NCI-H2171 (cell line): ENCODE results near the gene CKB.

Source experiments
- DNase-seq: peaks from one replicate; lab custom pipeline; 2025; lab: John Stamatoyannopoulos, UW

CKB gene

DNA sequence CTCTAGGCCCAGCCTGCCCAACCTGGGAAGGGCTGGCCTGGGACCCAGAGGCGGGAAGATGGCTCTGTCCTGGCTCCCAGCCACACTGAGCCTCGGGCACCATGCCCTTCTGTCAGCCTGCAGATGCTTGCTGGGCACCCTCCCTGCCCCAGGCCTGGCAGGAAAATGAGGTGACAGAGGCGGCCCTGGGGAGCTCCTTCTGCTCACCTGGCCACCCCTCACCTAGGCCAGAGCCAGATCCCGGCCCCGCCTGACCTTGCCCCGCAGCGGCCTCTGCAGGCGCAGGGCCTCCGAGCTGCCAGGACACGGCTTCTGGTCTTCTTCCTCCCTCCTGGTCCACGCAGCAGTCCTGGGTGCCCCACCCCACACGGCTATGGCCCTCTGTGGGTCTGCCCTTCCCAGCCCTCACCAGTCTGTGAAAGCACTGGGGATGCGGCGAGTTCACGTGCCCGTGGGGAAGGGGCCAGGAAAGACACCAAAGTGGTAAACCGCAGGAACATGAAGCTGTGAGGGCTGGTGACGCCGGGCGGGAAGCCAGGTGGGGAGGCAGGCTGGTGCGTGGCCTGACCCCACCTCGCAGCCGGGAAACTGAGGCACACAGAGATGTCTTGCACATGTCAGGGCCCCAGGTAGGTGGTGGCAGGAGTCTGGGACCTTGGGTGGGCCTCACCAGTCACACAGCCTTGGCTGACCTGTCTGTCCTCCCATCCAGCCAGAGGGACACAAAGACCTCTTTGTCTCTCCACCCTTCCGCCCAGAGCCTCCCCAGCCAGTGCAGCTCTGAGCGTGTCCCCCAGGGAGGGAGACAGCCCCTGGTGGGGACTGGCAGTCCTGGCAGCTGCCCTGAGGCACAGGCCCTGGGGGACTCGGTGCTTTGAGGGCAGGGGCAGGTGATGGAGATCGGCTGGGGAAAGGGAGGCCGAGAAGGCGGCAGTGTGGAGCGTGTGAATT is 27.0 kb upstream of the CKB start:
- no peak for DNase-seq

DNA sequence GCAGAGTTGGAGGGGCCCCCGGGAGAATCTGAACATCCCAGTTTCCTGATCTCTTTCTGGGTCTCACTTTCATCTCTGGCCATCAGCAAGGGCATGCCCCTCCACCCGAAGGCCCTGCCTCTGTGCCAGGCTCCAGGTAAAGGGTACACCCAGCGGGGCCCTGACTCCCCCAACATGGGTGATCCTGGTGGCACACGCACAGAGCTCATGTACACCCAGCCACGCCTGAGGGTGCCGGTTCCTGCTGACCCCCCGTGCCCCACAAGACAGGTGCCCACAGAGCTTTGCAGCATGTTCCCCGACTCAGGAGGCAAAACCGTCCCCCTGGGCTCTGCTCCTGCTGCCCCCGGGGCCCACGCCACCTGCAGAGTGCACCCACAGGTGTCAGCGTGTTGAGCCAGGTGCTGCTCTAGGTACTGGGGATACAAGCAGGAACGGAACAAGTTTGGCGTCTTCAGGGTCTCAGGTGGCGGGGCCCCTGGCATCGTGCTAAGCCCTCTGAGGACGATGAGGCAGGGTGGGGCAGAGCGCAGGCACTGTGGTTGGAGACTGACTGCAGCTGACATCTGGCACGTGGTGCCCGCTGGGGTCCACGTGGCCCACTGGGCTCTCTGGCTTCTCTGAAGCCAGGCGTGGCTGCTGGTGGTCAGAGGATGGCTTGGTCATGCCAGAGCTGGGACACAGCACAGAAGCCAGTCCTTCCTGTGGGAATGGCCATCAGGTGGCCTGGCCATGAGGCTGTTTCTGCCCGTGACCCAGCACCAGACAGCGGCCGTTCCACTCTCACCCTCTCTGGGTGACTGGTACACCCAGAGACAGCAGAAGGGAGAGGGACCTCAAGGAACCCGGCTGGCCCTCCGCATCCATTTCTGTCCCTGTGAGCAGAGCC is 26.1 kb upstream of the CKB start:
- DNase-seq = no peak

DNA sequence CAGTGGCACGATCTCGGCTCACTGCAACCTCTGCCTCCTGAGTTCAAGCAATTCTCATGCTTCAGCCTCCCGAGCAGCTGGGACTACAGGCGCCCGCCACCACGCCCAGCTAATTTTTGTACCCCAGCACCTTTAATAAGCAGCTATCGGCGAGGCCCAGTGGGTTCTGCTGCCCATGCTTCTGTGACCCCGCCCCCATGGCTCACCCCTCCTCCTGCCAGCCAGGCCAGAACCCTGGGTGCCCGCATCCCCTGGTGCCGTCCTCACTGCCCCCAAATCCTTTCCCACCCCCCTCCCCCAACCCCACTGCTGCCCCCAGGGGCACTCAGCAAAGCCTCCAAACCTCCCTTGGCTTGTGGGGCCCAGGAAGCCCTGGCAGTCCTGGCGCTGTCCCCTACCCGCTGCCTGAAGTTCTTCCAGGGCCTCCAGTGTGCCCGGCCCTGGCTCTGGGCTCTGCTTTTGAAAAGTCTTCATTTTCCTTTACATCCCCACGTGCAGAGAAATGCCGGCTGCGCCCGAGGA is 25.4 kb upstream of the CKB start:
- DNase-seq = no peak

DNA sequence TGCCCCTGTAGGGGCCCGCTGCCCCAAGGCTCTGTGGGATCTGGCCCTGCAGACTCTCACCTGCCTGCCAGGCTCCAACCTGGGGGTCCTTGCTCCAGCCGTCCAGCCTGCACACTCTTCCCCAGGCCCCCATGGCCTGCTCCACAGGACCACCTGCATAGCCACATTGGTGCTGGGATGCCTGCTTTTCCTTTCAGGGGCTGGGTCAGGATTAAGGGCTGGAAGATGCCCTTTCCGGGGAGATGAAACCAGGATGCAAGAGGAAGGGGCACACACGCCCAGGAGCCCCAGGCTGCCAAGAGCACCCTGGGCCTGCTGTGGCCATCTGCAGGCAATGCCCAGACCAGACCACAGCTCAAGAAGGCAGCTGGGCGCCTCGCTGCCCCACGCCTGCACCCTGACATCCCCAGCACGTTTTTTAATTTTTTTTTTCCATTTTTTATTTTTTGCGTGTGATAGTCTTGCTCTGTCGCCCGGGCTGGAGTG is 24.9 kb upstream of the CKB start:
- DNase-seq = no peak

DNA sequence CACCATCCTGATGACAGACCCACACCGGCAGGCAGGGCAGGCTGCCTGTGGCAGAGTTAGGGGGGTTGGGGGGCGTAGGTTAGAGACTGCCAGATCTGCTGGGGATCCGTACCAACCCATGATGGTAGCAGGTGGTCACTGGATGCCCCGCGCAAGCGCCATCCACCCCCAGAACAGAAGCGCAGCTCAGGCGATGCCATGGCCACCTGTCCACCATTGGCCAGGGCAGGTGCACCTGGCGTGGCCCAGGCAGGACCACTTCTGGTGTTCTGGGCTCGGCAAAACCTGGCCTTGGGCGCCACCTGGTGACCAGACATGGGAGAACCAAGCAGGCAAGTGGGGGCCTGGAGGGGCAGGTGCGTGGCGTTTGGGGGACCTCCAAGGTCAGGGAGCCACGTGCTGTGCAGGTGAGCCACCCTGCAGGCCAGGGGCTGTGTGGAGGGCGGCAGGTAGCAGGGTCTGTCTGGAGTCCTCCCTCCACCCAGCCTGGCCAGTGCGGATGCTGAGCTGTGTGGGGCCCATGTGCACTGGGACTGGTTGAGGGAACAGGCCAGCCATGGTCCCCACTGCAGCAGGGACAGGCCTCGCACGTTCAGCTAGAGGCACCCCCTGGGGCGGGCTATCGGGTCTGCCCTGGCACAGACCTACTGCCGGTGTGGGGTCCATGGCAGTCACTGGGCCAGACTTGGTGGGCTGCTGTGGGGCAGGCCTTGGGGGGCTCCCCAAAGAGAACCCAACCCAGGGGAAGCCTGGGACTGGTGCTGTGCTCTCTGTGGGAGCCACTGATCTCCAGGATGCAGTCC is 24.2 kb upstream of the CKB start:
- DNase-seq = peak; percentile 33

DNA sequence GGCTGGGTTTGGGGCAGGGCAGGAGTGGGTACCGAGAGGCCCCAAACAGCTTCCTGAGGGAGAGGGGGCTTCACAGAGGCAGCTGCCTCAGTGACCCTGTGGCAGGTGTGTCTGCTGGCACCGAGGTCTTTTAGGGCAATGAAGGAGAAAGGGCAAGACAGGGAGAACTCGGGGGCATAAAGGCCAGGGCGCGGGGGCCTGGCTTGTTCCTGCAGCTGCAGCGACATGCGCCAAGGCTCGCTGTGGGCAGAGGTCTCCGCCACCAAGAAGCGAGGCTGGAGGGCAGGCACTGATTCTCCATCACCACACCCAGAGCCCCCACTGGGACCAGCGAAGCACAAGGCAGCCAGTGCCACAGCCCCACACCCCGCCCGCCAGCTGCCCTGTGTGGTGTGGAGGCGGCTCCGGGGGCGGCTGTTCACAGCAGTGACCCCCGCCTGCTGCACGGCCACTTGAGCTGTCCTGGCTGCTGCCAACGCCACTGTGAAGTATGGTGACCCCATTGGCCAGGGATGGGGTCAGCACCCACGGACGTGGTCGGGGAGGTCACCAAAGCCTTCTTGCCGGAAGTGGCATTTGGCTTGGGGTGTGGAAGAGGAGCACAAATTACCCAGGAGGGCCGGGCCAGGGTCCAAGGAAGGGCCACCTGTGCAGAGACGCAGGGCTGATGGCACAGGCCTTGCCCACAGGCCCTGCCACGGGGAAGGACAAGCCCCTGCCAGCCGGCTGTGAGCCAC is 23.5 kb upstream of the CKB start:
- no peak for DNase-seq

DNA sequence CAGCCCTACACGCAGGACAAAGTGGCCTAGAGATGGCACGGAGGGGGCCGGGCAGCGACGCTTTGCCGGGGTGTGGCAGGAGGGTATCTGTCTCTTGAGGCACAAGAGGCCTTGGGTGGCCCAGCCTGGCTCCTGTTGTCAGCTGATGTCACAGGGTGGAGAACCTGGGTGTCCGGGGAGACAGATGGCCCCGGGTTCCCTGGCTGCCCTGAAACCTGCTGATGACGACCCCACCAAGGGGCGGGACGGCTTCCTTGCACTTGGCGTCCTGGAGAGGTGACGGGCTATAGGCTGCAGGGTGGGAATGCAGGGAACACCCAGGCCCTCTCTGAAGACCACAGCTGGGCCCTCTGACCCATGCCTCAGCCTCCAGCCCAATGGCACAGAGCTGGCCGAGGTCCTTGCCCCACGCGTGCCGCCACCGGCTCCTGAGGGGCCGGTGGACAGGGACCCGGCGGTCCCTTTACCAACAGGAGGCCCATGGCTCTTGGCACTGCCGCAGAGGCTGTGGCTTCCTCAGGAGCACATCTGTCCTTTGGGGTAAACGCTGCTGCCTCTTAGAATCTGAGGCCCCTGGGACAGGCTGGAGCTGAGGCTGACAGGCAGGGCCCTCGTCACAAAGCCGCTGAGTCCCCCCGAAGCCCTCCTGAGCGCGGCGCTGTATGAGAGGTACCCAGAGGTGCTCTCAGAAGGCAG is 22.7 kb upstream of the CKB start:
- no peak for DNase-seq

DNA sequence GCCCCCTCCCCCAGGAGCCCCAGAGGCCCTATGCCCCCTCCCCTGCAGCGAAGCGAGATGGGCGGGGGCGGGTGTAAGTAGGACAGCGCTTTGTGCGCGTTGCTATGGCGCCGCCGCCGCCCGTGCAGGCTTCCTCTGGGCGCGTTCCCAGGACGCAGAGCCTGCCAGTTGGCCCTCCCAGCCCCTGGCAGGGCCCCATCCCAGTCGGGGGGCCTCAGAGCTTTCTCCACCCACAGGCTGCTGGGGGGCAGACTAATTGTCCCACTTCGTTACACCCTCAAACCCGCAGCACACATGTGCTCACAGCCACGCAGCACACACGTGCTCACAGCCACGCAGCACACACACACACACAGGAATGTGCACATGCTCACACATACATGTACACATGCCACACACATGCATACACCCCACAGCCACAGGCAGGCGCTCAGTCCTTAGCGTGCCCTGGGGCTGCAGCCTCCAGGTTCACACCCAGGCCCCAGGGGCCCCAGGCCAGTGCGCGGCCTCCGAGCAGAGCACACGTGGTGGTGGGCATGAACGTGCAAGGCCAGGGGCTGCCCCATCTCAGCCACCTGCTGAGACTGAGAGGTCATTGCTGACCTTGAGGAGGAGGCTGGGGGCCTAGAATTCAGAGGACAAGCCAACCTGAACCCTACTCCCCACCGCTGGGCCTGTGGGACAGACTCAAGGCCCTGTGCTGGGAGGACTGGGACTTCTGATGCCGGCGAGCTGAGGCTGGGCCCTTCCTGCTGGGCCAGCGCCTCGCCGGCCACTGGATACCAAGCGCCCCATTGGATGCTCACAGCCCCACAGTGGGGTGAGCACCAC is 22.0 kb upstream of the CKB start:
- DNase-seq = no peak

DNA sequence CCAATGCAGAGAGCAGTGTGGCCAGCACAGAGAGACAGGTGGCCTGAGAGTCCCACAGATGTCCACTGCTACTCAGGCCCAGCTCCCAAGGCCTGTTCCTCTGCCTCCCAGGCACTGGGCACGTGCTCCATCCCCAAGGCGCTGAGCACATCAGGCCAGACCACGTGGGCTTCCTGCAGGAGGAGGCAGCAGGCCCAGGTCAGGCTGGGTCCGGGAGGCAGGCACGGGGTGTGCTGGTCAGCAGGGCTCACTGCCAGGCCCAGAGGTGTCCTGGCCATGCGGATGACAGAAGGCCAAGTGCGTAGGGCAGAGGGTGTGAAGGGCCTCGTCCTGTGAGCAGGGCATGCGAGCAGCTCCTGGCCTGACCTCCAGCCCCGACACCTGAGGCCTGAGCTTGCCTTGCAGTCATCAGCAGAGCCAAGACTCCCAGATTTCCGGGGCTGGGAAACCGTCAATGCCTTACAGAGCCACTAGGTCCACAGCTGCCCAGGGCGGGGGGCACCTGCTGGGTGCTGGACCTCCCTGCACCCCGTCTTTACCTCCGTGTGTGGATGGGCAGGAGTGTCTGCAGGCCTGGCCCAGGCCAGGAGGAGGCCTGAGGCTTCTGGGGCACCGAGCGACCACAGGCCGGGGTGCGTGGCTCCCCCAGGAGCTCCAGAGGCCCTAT is 21.2 kb upstream of the CKB start:
- no peak for DNase-seq

DNA sequence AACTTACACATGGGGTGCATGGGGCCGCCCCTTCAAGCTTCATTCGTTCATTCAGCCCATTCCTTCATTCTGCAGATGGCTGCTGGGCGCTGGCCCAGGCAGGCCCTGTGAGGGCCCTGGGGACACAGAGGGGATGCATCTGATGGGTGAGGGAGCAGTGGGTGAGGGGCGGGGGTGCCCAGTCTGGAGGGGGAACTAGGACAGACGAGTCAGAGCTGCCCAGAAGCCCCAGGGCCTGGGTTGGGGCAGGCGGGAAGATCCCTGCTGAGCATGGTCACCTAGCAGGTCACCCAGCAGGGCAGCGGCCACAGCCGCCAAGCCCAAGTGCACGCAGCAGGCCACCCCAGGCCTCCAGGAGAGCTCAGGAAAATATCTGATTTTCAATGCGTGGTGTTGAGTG is 20.5 kb upstream of the CKB start:
- no peak for DNase-seq

DNA sequence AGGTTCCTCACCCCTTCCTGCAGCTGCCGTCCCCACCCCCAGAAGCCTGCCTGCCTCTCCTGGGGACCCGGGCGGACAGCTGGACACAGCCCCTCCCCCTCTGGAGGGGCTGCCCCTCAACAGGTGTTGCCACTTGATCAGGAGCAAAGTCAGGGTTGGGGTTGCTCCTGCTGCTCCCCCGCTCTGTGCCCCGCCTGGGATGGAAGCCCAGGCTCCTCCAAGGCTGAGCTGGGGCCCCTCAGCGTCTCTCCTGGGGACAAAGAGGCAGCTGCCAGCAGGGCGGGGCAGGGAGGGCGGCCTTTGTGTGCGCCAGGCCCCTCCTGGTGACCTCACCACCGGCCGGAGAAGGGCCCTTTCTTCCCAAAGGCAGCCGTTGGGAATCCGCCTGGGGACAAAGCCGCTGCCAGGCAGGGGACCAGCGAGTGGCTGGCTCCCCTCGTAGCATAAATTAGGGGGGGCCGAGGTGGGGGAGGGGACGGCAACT is 20.0 kb upstream of the CKB start:
- peak; percentile 56 for DNase-seq

DNA sequence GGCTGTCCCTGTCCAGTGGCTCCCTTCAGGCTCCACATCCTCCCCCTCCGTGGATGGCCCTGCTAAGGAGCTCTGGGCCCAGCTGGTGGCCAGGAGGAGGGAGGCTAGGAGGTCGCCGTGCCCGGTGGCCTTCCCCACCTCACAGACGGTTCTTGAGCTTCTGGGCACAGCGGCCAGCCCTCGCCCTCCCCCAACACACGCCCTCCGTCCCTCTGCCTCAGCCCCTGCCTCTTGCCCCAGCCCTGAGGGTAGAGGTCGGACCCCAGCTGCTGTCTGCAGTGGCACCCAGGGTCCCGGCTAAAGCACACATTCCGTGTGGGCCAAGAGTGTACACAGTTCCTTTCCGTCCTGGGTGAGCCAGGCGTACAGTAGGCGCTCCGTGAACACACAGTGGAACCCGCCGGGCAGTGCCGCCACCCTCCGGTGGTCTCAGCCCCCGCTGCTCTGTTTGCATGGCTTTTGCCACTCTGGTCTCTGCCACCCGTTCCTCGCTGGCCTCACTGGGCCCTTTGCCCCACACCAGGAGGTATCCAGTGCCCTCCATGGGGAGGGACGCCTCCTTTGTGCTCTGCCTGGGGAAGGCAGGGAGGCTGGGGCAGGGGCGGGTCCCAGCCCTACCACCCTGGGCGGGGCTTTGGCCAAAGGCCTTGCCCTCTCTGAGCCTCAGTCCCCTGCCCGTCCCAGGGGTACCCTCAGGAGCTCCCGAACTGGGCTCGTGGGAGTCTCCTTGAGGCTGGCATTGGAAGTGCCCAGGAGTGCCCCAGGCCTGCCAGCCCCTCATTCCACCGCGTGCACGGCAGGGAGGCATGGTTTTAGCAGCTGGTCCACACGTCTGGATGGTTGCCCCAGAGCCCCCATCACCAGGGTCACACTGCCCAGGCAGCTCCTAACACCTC is 19.3 kb upstream of the CKB start:
- no peak for DNase-seq

DNA sequence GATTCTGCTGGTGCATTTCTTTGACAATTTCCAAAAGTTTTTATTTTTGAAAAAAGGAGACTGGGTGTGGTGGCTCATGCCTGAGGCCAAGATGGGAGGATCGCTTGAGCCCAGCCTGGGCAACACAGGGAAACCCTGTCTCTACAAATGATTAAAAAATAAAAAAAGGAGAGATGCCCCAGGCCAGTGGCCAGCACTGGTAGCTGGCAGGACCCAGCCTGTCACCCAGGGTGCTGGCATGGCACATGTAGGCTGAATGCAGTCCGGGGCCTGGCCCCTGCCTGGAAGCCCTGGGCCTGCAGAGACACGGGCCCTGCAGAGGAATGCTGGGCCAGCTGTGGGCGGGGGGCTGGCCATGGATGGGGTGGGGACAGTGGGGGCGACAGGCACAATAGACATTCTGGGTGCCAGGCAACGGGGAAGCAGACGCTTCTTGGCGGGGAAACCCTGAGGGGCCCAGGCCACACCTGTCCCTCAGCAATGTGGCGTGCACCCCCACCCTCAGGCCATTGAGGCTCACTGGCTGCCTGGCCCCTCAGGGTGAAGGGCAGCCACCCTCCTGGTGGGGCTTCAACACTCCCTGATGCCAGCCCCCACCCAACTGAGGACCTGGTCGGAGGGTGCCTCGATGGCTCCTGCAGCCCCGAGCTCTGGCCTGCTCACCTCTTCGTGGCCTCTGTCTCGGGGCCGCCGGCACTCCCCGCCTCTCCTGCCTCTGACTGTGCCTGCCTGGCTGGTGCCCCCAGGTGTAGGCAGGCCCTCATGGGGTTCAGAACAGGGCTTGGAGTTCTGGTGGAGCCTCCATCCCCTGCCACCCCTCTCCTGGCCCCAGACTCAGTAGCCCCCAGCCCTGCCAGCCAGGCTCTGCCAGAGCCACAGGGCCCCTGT is 18.4 kb upstream of the CKB start:
- no peak for DNase-seq

DNA sequence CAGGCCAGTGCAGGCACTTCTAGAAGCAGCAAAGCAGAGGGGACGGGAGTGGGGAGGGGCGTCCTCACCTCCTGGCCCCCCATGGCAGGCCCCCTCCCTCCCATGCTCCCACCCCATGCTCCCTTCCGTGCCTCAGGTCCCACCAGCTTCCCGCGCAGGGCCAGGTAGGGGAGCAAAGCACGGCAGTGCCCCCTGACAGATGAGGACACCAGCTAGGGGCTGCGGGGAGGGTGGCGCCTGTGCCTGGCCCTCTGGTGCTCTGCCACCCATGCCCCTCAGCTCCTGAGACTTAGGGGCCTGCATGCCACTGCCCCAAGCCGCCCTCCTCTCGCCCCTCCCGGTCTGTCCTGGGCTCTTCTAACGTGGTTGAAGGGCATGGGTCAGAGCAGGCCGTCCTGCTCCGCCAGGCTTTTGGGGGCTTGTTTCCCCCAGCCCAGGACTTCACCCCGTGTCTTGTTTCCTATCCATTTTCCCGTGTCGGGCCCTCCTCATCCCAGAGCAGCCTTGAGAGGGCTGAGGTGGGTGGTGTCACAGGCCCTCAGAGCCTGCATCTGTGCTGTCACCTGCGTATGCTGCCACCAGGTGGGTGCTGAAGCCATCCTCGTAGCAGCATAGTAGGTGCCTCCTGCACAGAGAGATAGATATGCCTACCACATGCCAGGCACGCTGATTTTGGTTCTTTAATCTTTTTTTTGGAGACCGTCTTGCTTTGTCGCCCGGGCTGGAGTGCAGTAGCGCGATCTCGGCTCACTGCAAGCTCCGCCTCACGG is 16.6 kb upstream of the CKB start:
- DNase-seq = no peak

DNA sequence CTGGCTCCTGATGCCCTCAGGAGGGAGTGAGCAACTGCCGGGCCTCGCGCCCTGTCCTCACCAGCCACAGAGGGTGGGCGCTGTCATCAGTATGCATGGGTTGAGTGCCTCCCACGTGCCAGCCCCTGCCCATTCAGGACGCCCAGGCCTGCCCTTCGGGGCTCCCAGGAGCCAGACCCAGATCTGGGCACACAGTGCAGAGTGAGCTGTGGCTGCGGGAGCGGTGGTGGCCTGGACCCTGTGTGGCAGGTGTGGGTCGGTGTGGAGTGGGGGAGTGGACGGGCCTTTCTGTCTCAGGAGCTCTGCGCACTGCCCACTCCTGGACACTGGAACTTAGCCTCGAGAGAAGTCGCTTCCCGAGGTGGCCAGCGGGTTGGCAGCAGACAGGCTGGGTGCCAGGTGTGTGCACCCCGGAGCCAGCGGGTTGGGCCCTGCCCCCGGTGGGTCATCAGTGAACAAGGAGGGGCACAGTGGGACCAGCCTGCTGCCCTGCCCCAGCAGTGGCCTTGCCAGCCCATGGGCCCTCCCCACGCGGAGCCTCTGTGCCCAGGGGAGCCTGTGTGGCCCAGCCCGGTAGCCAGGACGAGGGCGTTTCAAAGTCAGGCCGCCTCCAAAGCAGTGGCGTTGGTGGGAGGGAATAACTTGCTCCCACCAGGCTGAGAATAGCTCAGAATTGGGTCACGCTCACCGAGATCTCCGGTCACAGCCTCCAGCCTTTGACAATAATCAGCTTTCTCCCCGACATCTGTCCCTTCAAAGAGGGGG is 15.8 kb upstream of the CKB start:
- DNase-seq = no peak
